DMS153 treated with DMSO at 0.1 percent for 48 hours (cell line): ENCODE data around the gene KLHL12.
"Not testable (repeated sequence)": the region's sequence is repeated elsewhere in the genome, so short reads cannot be mapped to it uniquely, and the experiment has no call there.

Experiments used
- DNase-seq: peaks from one replicate; lab custom pipeline; 2025; ENCODE audit not compliant: unreplicated experiment; lab: John Stamatoyannopoulos, UW

The KLHL12 gene

DNA sequence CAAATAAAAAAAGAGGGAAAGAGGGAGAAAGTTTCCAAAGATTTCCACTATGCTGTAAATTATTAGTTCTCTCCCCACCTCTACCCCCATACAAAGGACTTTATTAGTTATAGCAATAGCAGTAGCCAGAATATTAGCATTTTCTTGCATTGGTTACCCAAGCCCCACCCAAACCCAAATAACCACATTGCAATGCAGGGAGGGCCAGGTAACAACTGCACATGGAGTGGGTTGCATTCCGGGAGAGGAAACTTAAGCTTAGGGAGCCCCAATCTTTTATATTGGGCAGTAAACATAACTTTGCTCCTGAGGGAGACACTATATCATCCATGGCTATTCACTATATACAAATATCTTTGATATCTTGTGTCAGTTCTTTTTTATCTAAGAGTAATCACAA lies 25.1 kb upstream of the KLHL12 start:
- DNase-seq, result no peak

- no peak for DNase-seq
Measured at GRCh38 chr1:202951437-202951836, 24.4 kb upstream of the KLHL12 start.

GRCh38 chr1:202945483-202945882 lies 18.4 kb upstream of the KLHL12 start:
- no peak for DNase-seq

DNA sequence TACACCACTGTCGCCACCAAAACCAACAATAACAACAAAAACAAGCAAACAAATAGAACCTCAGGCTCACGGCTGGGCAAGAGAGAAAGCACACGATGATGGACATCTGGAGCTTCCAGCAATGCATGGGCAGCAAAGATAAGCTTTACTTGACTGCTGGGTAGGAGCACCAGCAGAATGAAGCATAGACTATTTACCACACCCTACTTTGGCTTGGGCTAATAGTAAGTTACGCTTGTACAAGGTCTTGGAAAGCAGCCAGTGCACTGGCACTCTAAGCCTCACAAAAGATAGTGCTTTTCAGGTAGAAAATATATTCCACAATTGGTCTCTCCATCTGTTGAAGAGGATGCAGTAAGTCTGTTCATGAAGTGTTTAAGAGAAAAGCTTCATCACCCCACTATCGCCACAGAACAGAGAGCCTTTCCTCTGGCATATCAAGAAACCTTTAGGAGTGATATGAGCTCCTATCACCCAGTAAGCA lies 17.4 kb upstream of the KLHL12 start:
- no peak for DNase-seq

DNA sequence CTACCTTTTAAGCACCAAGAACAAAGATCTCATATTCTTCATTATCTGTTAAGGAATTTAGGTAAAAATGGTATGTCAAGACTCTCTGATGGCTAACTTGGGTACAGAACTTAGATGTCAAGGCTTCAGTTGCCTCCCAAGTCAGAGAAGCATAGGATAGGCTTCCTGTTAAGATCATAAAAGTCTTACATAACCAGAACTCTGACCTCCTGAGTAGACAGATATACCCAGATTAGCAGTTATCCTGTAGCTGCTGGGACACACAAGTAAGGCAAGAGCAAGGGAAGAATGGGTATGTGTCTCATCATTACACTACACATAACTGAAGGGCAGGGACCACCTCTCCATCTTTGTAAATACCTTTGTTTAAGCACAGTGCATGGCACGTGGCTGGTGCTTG lies 15.4 kb upstream of the KLHL12 start:
- no peak for DNase-seq

GRCh38 chr1:202941372-202941771 lies 14.3 kb upstream of the KLHL12 start:
- DNase-seq, result no peak

- DNase-seq, result no peak
Measured at GRCh38 chr1:202940561-202940960, 13.5 kb upstream of the KLHL12 start.

DNA sequence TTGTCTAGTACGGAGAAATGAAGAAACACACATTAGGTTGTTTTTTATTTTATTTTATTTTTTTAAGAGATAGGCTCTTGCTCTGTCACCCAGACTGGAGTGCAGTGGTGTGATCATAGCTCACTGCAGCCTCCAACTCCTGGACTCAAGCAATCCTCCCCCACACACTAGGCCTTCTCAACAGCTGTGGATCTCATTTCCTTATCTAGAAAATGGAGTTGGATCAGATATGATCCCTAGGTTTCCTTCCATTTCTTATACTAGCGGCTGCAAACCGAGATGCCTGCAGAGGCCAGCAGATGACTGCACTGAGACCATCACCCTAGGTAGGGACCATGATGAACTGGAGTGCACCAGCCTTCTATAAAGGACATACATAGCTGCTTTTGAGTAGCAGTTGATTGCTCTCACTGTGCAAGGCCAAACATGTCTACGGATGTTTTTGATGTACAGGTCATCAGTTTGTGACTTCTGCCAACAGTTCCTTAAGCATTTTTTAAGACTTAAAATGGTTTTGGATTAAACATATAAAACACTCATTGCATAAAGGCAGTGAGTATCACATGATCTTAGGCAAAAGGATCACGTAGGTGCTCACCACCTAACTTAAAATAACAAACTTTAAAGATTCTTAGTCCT lies 11.4 kb upstream of the KLHL12 start:
- no peak for DNase-seq

GRCh38 chr1:202936409-202936808 lies 9.4 kb upstream of the KLHL12 start:
- not testable (repeated sequence) for DNase-seq

GRCh38 chr1:202935844-202936243 lies 8.8 kb upstream of the KLHL12 start:
- DNase-seq, result no peak

- DNase-seq, result no peak
Measured at GRCh38 chr1:202934755-202935154, 7.7 kb upstream of the KLHL12 start.

- DNase-seq, result no peak
Measured at GRCh38 chr1:202932476-202932875, 5.4 kb upstream of the KLHL12 start.

DNA sequence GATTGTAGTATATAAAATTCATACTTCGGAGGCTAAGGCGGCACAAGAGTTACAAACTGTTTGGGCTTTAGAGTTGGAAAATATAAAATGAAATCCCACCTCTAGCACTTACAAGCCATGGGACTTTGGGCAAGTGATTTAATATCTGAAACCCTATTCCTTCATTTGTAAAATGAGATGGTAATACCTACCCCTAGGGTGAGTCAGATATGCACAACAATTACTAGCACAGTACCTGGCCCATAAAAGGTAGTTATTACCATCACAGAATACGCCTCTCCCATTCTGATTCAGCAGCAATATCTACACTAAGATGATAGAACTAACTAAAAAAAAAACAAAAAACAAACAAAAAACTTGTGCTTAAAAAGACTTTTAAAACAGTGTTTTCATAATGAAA lies 3.5 kb downstream of the KLHL12 start:
- DNase-seq, result no peak

GRCh38 chr1:202919615-202920014 lies 7.4 kb downstream of the KLHL12 start:
- DNase-seq, result no peak

GRCh38 chr1:202915146-202915545 lies 11.9 kb downstream of the KLHL12 start:
- no peak for DNase-seq

DNA sequence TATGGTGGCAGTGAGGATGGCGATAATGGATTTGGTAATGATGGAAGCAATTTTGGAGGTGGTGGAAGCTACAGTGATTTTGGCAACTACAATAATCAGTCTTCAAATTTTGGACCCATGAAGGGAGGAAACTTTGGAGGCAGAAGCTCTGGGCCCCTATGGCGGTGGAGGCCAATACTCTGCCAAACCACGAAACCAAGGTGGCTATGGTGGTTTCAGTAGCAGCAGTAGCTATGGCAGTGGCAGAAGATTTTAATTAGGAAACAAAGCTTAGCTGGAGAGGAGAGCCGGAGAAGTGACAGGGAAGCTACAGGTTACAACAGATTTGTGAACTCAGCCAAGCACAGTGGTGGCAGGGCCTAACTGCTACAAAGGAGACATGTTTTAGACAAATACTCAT lies 14.6 kb downstream of the KLHL12 start:
- DNase-seq, result not testable (repeated sequence)

DNA sequence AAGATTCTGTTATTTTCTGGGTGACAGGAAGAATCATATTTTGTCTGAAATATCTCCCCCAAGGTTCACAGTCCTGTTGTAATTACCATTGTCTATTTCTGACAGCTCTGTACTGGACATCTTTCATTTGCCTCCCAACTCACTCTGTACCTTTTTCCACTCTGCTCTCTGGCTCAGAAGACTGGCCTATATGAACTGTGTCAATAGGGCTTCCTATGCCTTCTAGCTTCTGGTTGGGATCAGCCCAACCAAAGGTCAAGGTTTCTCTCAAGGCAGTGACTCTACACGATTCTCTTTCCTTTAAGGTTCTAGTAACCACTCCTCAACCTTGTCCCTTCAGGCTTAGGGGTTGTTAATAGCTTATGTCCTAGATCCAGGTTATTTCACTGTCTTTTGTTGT lies 17.5 kb downstream of the KLHL12 start:
- DNase-seq, result no peak

DNA sequence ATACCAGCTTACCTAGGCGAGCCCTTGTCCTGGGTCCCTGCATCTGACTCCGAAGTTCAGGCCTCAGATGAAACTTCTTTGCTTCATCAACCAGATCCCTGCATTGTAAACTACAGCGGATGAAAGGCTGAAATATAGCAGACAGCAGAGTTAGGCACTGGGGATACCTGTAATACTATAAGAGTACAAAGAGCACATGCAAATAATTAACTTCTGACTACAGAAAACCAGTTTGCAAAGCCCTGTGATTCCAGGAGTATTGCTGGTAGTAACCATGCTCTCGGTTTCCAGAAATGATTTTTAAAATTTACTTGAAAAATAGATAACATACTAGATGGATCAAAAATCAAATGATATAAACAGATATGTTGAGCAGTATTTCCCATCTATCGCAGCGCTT lies 18.0 kb downstream of the KLHL12 start:
- no peak for DNase-seq

DNA sequence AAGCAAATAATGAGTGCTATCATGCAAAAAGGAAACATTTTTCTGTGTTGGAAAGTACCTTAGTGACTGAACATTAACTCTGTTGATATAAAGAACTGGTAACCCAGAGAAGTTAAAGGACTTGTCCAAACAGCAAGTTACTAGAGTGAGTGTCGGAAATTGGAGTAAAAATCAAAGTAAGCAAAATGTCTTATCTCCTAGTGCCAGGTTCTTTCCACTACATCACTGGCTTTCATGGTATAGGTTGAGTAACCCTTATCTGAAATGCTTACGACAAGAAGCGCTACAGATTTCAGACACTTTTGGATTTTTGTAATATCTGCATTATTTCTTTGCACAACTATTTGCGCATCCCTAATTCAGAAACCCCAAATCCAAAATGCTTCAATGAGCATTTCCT lies 21.7 kb downstream of the KLHL12 start:
- no peak for DNase-seq

DNA sequence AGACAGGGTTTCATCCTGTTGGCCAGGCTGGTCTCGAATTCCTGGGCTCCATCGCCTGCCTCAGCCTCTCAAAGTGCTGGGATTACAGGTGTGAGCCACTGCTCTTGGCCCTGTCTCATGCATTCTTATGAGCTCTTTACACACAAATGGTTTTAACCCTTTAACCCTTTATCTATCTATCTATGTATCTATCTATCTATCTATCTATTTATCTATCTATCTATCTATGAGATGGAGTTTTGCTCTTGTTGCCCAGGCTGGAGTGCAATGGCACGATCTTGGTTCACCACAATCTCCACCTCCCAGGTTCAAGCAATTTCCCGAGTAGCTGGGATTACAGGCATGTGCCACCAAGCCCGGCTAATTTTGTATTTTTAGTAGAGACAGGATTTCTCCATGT lies 23.2 kb downstream of the KLHL12 start:
- DNase-seq, result not testable (repeated sequence)

GRCh38 chr1:202901555-202901954 lies 25.5 kb downstream of the KLHL12 start:
- DNase-seq, result no peak

- no peak for DNase-seq
Measured at GRCh38 chr1:202892501-202892900, 34.5 kb downstream of the KLHL12 start.

- no peak for DNase-seq
Measured at GRCh38 chr1:202890392-202890791, 36.6 kb downstream of the KLHL12 start.
